SK-N-SH treated with all-trans-retinoic acid at 6 μM for 48 hours (cell line): Measurements from ENCODE around the gene PTGR1.

ENCODE experiments used
- ATAC-seq: fragments of 200-7000 bp; cut with Tn5 transposase; 3 replicates; pipeline ENCODE4 v1.9.1; 2020; ENCODE audit warnings: mild to moderate bottlenecking, moderate library complexity
- ARNTL ChIP-seq: fragments of 450-650 bp; formaldehyde crosslinking; IDR thresholded peaks from 2 replicates; pipeline ENCODE4 v1.5.0; 2020; ENCODE audit warnings: low read depth, mild to moderate bottlenecking, moderate library complexity, borderline replicate concordance
- BACH2 ChIP-seq: fragments of 250-450 bp; sonication (Bioruptor Pico); IDR thresholded peaks from 2 replicates; pipeline ENCODE4 v1.9.0; 2021; ENCODE audit warnings: mild to moderate bottlenecking, borderline replicate concordance
- CSDC2 ChIP-seq: fragments of 250-450 bp; sonication (Bioruptor Pico); IDR thresholded peaks from 2 replicates; pipeline ENCODE4 v1.5.0; 2020; ENCODE audit warnings: mild to moderate bottlenecking, moderate library complexity
- GLIS3 ChIP-seq: fragments of 250-450 bp; sonication (Bioruptor Pico); IDR thresholded peaks from 2 replicates; pipeline ENCODE4 v1.5.0; 2020; ENCODE audit warnings: mild to moderate bottlenecking, moderate library complexity
- ISL1 ChIP-seq: fragments of 250-450 bp; sonication (Bioruptor Pico); IDR thresholded peaks from 2 replicates; pipeline ENCODE4 v2.1.2; 2022; ENCODE audit warnings: mild to moderate bottlenecking, moderate library complexity
- OSR1 ChIP-seq: fragments of 250-450 bp; sonication (Bioruptor Pico); IDR thresholded peaks from 2 replicates; pipeline ENCODE4 v1.8.0; 2022; ENCODE audit warnings: moderate library complexity, mild to moderate bottlenecking, inconsistent platforms
- PPARA ChIP-seq: fragments of 250-450 bp; sonication (Bioruptor Pico); IDR thresholded peaks from 2 replicates; pipeline ENCODE4 v1.5.0; 2020; ENCODE audit warnings: mild to moderate bottlenecking, borderline replicate concordance
- SNAI2 ChIP-seq: fragments of 250-450 bp; sonication (Bioruptor Pico); IDR thresholded peaks from 2 replicates; pipeline ENCODE4 v1.5.0; 2020; ENCODE audit warnings: mild to moderate bottlenecking, moderate library complexity
- TOX ChIP-seq: fragments of 250-450 bp; sonication (Bioruptor Pico); IDR thresholded peaks from 2 replicates; pipeline ENCODE4 v1.8.0; 2021; ENCODE audit warnings: mild to moderate bottlenecking, moderate library complexity, borderline replicate concordance
- ZFP3 ChIP-seq: fragments of 250-450 bp; sonication (Bioruptor Pico); IDR thresholded peaks from 2 replicates; pipeline ENCODE4 v1.5.0; 2020; ENCODE audit warnings: mild to moderate bottlenecking, moderate library complexity
- ZFP30 ChIP-seq: fragments of 450-650 bp; formaldehyde crosslinking; IDR thresholded peaks from 2 replicates; pipeline ENCODE4 v1.5.0; 2022; ENCODE audit warnings: mild to moderate bottlenecking, moderate library complexity
- ZNF565 ChIP-seq: fragments of 450-650 bp; formaldehyde crosslinking; conservative IDR thresholded peaks from 2 replicates; pipeline ENCODE4 v1.5.0; 2020; ENCODE audit warnings: low read depth, mild to moderate bottlenecking, moderate library complexity
- ZNF70 ChIP-seq: fragments of 450-650 bp; formaldehyde crosslinking; IDR thresholded peaks from 2 replicates; pipeline ENCODE4 v1.5.0; 2020; ENCODE audit warnings: mild to moderate bottlenecking, moderate library complexity
- TF ChIP-seq, protein P1 (sequence below): fragments of 250-450 bp; sonication (Bioruptor Pico); IDR thresholded peaks from 2 replicates; pipeline ENCODE4 v1.5.1; 2020; ENCODE audit warnings: low read depth, mild to moderate bottlenecking, moderate library complexity
- TF ChIP-seq, protein P2 (sequence below): fragments of 250-450 bp; sonication (Bioruptor Pico); IDR thresholded peaks from 2 replicates; pipeline ENCODE4 v1.8.0; 2020; ENCODE audit warnings: mild to moderate bottlenecking, moderate library complexity, borderline replicate concordance
- TF ChIP-seq, protein P3 (sequence below): fragments of 250-450 bp; sonication (Bioruptor Pico); IDR thresholded peaks from 2 replicates; pipeline ENCODE4 v1.8.0; 2021; ENCODE audit warnings: low read depth, mild to moderate bottlenecking, moderate library complexity, borderline replicate concordance
- TF ChIP-seq, protein P4 (sequence below): fragments of 250-450 bp; sonication (Bioruptor Pico); IDR thresholded peaks from 2 replicates; pipeline ENCODE4 v1.5.1; 2021; ENCODE audit warnings: mild to moderate bottlenecking, moderate library complexity
- TF ChIP-seq, protein P5 (sequence below): fragments of 250-450 bp; sonication (Bioruptor Pico); IDR thresholded peaks from 2 replicates; pipeline ENCODE4 v1.5.0; 2020; ENCODE audit warnings: mild to moderate bottlenecking, moderate library complexity

PTGR1 gene

DNA sequence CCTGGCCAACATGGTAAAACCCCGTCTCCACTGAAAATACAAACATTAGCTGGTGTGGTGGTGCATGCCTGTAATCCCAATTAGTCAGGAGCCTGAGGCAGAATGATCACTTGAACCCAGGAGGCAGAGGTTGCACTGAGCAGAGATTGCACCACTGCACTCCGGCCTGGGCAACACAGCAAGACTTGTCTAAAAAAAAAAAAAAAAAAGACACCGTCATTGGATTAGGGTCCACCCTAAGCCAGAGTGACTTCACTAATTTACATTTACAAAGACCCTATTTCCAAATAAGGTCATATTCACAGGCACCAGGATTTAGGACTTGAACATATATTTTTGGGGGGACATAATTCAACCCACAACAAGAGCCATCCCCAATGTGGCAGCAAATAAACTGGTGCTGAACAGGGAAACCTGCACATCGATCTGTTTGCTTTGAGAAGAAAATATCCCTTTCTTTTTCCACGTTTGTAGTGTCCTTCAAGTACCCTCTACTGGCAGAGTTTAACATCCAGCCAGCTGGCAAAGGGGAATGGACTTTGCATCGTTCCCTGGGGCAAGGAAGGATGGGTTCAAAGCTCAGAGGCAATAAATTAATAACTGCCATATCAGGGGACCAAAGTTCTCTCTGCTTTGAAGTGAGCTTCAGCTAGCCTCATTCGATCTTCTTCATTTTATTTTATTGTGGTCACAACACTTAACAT lies 28.0 kb upstream of the PTGR1 start:
- TF ChIP-seq, protein P1, sequence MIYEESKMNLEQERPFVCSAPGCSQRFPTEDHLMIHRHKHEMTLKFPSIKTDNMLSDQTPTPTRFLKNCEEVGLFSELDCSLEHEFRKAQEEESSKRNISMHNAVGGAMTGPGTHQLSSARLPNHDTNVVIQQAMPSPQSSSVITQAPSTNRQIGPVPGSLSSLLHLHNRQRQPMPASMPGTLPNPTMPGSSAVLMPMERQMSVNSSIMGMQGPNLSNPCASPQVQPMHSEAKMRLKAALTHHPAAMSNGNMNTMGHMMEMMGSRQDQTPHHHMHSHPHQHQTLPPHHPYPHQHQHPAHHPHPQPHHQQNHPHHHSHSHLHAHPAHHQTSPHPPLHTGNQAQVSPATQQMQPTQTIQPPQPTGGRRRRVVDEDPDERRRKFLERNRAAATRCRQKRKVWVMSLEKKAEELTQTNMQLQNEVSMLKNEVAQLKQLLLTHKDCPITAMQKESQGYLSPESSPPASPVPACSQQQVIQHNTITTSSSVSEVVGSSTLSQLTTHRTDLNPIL (CRISPR knock-in tag), result no peak
- no peak for TF ChIP-seq GLIS3 (CRISPR knock-in tag)
- TF ChIP-seq, protein P2, sequence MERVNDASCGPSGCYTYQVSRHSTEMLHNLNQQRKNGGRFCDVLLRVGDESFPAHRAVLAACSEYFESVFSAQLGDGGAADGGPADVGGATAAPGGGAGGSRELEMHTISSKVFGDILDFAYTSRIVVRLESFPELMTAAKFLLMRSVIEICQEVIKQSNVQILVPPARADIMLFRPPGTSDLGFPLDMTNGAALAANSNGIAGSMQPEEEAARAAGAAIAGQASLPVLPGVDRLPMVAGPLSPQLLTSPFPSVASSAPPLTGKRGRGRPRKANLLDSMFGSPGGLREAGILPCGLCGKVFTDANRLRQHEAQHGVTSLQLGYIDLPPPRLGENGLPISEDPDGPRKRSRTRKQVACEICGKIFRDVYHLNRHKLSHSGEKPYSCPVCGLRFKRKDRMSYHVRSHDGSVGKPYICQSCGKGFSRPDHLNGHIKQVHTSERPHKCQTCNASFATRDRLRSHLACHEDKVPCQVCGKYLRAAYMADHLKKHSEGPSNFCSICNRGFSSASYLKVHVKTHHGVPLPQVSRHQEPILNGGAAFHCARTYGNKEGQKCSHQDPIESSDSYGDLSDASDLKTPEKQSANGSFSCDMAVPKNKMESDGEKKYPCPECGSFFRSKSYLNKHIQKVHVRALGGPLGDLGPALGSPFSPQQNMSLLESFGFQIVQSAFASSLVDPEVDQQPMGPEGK, result no peak
- TF ChIP-seq SNAI2 (CRISPR knock-in tag), result no peak
- TF ChIP-seq, protein P3, sequence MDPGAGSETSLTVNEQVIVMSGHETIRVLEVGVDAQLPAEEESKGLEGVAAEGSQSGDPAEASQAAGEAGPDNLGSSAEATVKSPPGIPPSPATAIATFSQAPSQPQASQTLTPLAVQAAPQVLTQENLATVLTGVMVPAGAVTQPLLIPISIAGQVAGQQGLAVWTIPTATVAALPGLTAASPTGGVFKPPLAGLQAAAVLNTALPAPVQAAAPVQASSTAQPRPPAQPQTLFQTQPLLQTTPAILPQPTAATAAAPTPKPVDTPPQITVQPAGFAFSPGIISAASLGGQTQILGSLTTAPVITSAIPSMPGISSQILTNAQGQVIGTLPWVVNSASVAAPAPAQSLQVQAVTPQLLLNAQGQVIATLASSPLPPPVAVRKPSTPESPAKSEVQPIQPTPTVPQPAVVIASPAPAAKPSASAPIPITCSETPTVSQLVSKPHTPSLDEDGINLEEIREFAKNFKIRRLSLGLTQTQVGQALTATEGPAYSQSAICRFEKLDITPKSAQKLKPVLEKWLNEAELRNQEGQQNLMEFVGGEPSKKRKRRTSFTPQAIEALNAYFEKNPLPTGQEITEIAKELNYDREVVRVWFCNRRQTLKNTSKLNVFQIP (CRISPR knock-in tag), result no peak
- no peak for TF ChIP-seq ARNTL
- no peak for TF ChIP-seq ZFP3
- TF ChIP-seq, protein P4, sequence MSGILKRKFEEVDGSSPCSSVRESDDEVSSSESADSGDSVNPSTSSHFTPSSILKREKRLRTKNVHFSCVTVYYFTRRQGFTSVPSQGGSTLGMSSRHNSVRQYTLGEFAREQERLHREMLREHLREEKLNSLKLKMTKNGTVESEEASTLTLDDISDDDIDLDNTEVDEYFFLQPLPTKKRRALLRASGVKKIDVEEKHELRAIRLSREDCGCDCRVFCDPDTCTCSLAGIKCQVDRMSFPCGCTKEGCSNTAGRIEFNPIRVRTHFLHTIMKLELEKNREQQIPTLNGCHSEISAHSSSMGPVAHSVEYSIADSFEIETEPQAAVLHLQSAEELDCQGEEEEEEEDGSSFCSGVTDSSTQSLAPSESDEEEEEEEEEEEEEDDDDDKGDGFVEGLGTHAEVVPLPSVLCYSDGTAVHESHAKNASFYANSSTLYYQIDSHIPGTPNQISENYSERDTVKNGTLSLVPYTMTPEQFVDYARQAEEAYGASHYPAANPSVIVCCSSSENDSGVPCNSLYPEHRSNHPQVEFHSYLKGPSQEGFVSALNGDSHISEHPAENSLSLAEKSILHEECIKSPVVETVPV (CRISPR knock-in tag), result no peak
- TF ChIP-seq, protein P5, sequence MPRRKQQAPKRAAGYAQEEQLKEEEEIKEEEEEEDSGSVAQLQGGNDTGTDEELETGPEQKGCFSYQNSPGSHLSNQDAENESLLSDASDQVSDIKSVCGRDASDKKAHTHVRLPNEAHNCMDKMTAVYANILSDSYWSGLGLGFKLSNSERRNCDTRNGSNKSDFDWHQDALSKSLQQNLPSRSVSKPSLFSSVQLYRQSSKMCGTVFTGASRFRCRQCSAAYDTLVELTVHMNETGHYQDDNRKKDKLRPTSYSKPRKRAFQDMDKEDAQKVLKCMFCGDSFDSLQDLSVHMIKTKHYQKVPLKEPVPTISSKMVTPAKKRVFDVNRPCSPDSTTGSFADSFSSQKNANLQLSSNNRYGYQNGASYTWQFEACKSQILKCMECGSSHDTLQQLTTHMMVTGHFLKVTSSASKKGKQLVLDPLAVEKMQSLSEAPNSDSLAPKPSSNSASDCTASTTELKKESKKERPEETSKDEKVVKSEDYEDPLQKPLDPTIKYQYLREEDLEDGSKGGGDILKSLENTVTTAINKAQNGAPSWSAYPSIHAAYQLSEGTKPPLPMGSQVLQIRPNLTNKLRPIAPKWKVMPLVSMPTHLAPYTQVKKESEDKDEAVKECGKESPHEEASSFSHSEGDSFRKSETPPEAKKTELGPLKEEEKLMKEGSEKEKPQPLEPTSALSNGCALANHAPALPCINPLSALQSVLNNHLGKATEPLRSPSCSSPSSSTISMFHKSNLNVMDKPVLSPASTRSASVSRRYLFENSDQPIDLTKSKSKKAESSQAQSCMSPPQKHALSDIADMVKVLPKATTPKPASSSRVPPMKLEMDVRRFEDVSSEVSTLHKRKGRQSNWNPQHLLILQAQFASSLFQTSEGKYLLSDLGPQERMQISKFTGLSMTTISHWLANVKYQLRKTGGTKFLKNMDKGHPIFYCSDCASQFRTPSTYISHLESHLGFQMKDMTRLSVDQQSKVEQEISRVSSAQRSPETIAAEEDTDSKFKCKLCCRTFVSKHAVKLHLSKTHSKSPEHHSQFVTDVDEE (CRISPR knock-in tag), result no peak
- TF ChIP-seq ZNF70 (CRISPR knock-in tag), result no peak
- TF ChIP-seq TOX (CRISPR knock-in tag), result no peak
- no peak for TF ChIP-seq ZNF565 (CRISPR knock-in tag)
- no peak for TF ChIP-seq ZFP30
- TF ChIP-seq ISL1, result no peak
- no peak for TF ChIP-seq PPARA (CRISPR knock-in tag)
- TF ChIP-seq OSR1 (CRISPR knock-in tag), result no peak
- TF ChIP-seq BACH2, result no peak
- TF ChIP-seq, all 23 proteins: peak for 0
- no peak for ATAC-seq

DNA sequence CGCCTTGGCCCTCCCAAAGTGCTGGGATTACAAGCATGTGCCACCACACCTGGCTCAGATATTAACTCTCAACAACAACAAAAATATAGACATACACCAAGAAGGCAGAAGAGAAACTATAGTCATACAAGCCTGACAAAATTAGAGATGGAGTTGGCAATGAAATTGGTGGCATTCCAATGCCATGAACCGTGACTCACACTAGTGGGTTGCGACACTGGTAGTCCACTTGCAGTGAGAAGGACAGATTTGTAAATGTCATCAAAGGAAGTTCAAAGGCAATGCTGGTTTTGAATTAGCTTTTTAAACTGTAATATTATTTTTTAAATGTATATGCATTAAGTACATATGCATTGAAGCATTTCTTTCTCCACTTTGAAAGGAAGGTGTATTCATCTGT lies 23.2 kb upstream of the PTGR1 start:
- TF ChIP-seq, protein P5 (CRISPR knock-in tag), result no peak
- TF ChIP-seq, protein P2, result no peak
- TF ChIP-seq, protein P3 (CRISPR knock-in tag), result no peak
- TF ChIP-seq, protein P4 (CRISPR knock-in tag), result no peak
- no peak for TF ChIP-seq ZFP3
- TF ChIP-seq CSDC2 (CRISPR knock-in tag), result no peak
- TF ChIP-seq, all 23 proteins: peak for 0
- peak; percentile 39; the same call in 2 of the 3 replicates for ATAC-seq
